HCT116 (cell line): ENCODE measurements around the gene R3HDM1. TPM values are rescaled to one million over a fixed set of nuclear protein-coding genes. Genes with fewer than 3 reads are reported as not detected.

Experiments
- ATAC-seq: fragments of 200-7000 bp; cut with Tn5 transposase; 2 replicates; pipeline ENCODE4 v1.9.1; 2020; ENCODE audit warnings: mild to moderate bottlenecking, moderate library complexity
- BruUV-seq: library from RNA; stranded (reverse); fragments of 400-500 nt; replicated peaks from 2 replicates; lab custom pipeline; 2021; lab: Mats Ljungman, UMichigan
- CTCF ChIA-PET: fragments of 300-600 bp; sonication (Branson Sonifier 250); formaldehyde crosslinking; loops from one replicate; lab custom pipeline; 2021; ENCODE audit warnings: antibody characterized with exemption; lab: Charles Lee
- POLR2A ChIA-PET: fragments of 300-600, 350-600 bp; sonication (Branson Sonifier 250); formaldehyde crosslinking; loops from one replicate; lab custom pipeline; 2021; ENCODE audit warnings: antibody characterized with exemption; lab: Charles Lee
- RAD21 ChIA-PET, 2 experiments: fragments of 300-600 bp; sonication (Branson Sonifier 250); formaldehyde crosslinking; loops; one replicate each; lab custom pipeline; 2023; ENCODE audit warnings: low total read pairs in 2 of 2; ENCODE audit not compliant: uncharacterized antibody in 2 of 2, unreplicated experiment in 2 of 2, low non-redundant PET in 1 of 2; lab: Charles Lee
- DNase-seq: peaks from one replicate; pipeline ENCODE4 v3.0.0-alpha.2; 2010; ENCODE audit warnings: low read depth, low spot score
- H2AFZ ChIP-seq: fragments of 200-600 bp; shearing (Covaris generic), sonication (generic); 2 replicates; pipeline ENCODE4 v1.6.1; 2017; ENCODE audit warnings: low read depth, mixed run types, mixed read lengths, antibody characterized with exemption, low read length; ENCODE audit not compliant: poor library complexity, severe bottlenecking
- H3K27ac ChIP-seq: 2 replicates; pipeline ENCODE4 v1.5.1; 2012; ENCODE audit warnings: low read depth, low read length
- H3K27me3 ChIP-seq: fragments of 200-600 bp; sonication (generic); 2 replicates; pipeline ENCODE4 v1.6.1; 2016; ENCODE audit warnings: mixed run types, low read length, mixed read lengths; ENCODE audit not compliant: insufficient read depth
- H3K36me3 ChIP-seq, 2 experiments: fragments of 200-500 bp in 1 of 2; fragments of 200-600 bp in 1 of 2; sonication (Bioruptor generic) in 1 of 2; sonication (generic) in 1 of 2; 2 replicates each; pipeline versions ENCODE4 v1.5.1 to v1.6.1; 2014 to 2016; ENCODE audit warnings: low read length in 2 of 2, inconsistent platforms in 1 of 2, mixed read lengths in 1 of 2, mixed run types in 1 of 2; ENCODE audit not compliant: insufficient read depth in 2 of 2, control insufficient read depth in 1 of 2
- H3K4me1 ChIP-seq, 2 experiments: fragments of 200-600 bp in 1 of 2; sonication (generic) in 1 of 2; 2 replicates each; pipeline versions ENCODE4 v1.5.1 to v1.6.1; 2012 to 2017; ENCODE audit warnings: low read length in 2 of 2, inconsistent platforms in 1 of 2, mild to moderate bottlenecking in 1 of 2, mixed read lengths in 1 of 2, mixed run types in 1 of 2, moderate library complexity in 1 of 2; ENCODE audit not compliant: insufficient read depth in 2 of 2, control insufficient read depth in 1 of 2
- H3K4me2 ChIP-seq: fragments of 200-600 bp; sonication (generic); 2 replicates; pipeline ENCODE4 v1.6.1; 2017; ENCODE audit warnings: mixed run types, low read length, mixed read lengths
- H3K4me3 ChIP-seq, 2 experiments: fragments of 200-600 bp in 1 of 2; sonication (generic) in 1 of 2; replicated peaks in 1 of 2; 2 replicates each; pipeline ENCODE4 v1.5.1; 2011 to 2016; ENCODE audit warnings: low read length in 2 of 2, control low read depth in 1 of 2, low read depth in 1 of 2, mild to moderate bottlenecking in 1 of 2, mixed read lengths in 1 of 2, mixed run types in 1 of 2
- H3K79me2 ChIP-seq: fragments of 200-600 bp; sonication (generic); 2 replicates; pipeline ENCODE4 v1.6.1; 2017; ENCODE audit warnings: mild to moderate bottlenecking, mixed run types, low read length, moderate library complexity, mixed read lengths; ENCODE audit not compliant: insufficient read depth
- H3K9ac ChIP-seq: fragments of 200-600 bp; sonication (generic); 2 replicates; pipeline ENCODE4 v1.6.1; 2016; ENCODE audit warnings: low read length, mixed read lengths
- H3K9me2 ChIP-seq: fragments of 200-600 bp; sonication (generic), shearing (Covaris generic); 2 replicates; pipeline ENCODE4 v1.6.1; 2017; ENCODE audit warnings: mixed run types, mild to moderate bottlenecking, moderate library complexity; ENCODE audit not compliant: insufficient read depth
- H3K9me3 ChIP-seq, 2 experiments: fragments of 200-500 bp in 1 of 2; fragments of 200-600 bp in 1 of 2; sonication (Bioruptor generic) in 1 of 2; sonication (generic) in 1 of 2; 2 replicates each; pipeline ENCODE4 v1.6.1; 2014 to 2017; ENCODE audit warnings: low read length in 2 of 2, mixed read lengths in 2 of 2, inconsistent platforms in 1 of 2, low read depth in 1 of 2, mild to moderate bottlenecking in 1 of 2, mixed run types in 1 of 2, moderate library complexity in 1 of 2; ENCODE audit not compliant: control insufficient read depth in 1 of 2, insufficient read depth in 1 of 2
- H4K20me1 ChIP-seq: fragments of 200-600 bp; sonication (generic), shearing (Covaris generic); 2 replicates; pipeline ENCODE4 v1.6.1; 2017; ENCODE audit warnings: mixed run types, mild to moderate bottlenecking, moderate library complexity; ENCODE audit not compliant: insufficient read depth
- CBX3 ChIP-seq: IDR thresholded peaks from 2 replicates; pipeline ENCODE4 v1.6.1; 2012; ENCODE audit warnings: low read depth
- EGR1 ChIP-seq: IDR thresholded peaks from 2 replicates; pipeline ENCODE4 v1.6.1; 2012; ENCODE audit warnings: low read depth
- ELF1 ChIP-seq: IDR thresholded peaks from 2 replicates; pipeline ENCODE4 v1.6.1; 2012; ENCODE audit warnings: low read depth, borderline replicate concordance
- JUND ChIP-seq: IDR thresholded peaks from 2 replicates; pipeline ENCODE4 v1.6.1; 2012
- MAX ChIP-seq: IDR thresholded peaks from 2 replicates; pipeline ENCODE4 v1.6.1; 2012
- POLR2A ChIP-seq: IDR thresholded peaks from 2 replicates; pipeline ENCODE4 v1.7.0; 2011; ENCODE audit warnings: borderline replicate concordance; ENCODE audit not compliant: insufficient read depth, insufficient read length; ENCODE audit errors: extremely low read depth
- POLR2AphosphoS5 ChIP-seq: IDR thresholded peaks from 2 replicates; pipeline ENCODE4 v1.6.1; 2011; ENCODE audit warnings: mild to moderate bottlenecking, low read depth, low read length, moderate library complexity
- SP1 ChIP-seq: IDR thresholded peaks from 2 replicates; pipeline ENCODE4 v1.6.1; 2012; ENCODE audit warnings: low read depth
- TCF7L2 ChIP-seq: IDR thresholded peaks from 2 replicates; pipeline ENCODE4 v1.7.0; 2011; ENCODE audit warnings: borderline replicate concordance, inconsistent platforms; ENCODE audit not compliant: insufficient read depth, insufficient read length; ENCODE audit errors: extremely low read depth
- YY1 ChIP-seq: IDR thresholded peaks from 2 replicates; pipeline ENCODE4 v1.6.1; 2011; ENCODE audit warnings: low read length, low read depth, moderate library complexity, mild to moderate bottlenecking; ENCODE audit not compliant: insufficient replicate concordance; ENCODE audit errors: extremely low read depth
- ZNF274 ChIP-seq: fragments of 200-500 bp; sonication (Bioruptor generic); IDR thresholded peaks from 2 replicates; pipeline ENCODE4 v1.6.1; 2014; ENCODE audit warnings: mild to moderate bottlenecking, low read depth, low read length, inconsistent platforms
- intact Hi-C: fragments of 100-400 bp; cut with micrococcal nuclease; formaldehyde crosslinking; loops from 2 replicates; pipeline ENCODE4 v1.10.0; 2022
- total RNA-seq: library from RNA; stranded (reverse); gene quantifications from one replicate; pipeline ENCODE4 v1.2.1, GENCODE V29; 2021; ENCODE audit not compliant: unreplicated experiment
- TF ChIP-seq, protein P1 (sequence below): IDR thresholded peaks from 2 replicates; pipeline ENCODE4 v1.6.1; 2011; ENCODE audit warnings: mild to moderate bottlenecking, low read length, moderate library complexity; ENCODE audit not compliant: insufficient replicate concordance; ENCODE audit errors: extremely low read depth

The R3HDM1 gene
- total RNA-seq, 1 experiment from 2014 or later = 43.1 TPM

DNA sequence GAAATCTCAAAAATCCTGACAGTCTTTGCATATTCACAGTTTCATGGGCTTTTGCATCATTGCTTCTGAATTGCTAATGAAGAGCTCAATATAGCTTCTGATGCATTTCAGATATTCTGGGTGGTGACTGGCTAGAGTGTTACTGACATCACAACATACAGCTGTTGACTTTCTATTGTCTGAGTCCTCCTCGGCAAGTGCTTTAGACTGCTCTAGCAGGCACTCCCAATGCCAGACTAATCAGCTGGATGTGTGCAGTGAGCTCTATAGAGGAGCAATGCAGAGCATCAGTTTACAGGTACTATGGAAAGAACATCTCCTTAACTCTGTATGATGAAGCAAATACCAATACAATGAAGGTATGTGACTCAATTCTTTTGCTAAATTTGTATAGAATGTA is 54.9 kb downstream of the R3HDM1 start:
- Histone ChIP-seq H3K4me1 (no peaks in the 10 kb centered on the region), H3K27me3 (no peaks in the 10 kb centered on the region), H3K9me2 (no peaks in the 10 kb centered on the region), H2AFZ (no peak overlapping the region), H3K9ac (no peak overlapping the region), H3K4me3 (no peak overlapping the region), H3K27ac (no peak overlapping the region), H3K9me3 (no peaks in the 10 kb centered on the region), H4K20me1 (no peaks in the 10 kb centered on the region), H3K4me2 (no peak overlapping the region), H3K79me2 (peaks cover 34% of the 10 kb centered on the region), H3K36me3 (no peaks in the 10 kb centered on the region)
- intact Hi-C loops = loop anchor here (5.0 kb wide), 2 partner anchors 109 to 584 kb away; no protein-coding TSS in a partner anchor
- CTCF ChIA-PET = interaction anchor here (0.7 to 1.5 kb wide), 5 partner anchors 14 to 580 kb away, joined by 3 to 5 read pairs (median 4); partner anchors contain the start of genes R3HDM1 and ZRANB3
- POLR2A ChIA-PET = no interaction called here
- no peak for ATAC-seq
- no peak for DNase-seq
- BruUV-seq = no TSS peak
- TF ChIP-seq EGR1 = no peak
- no peak for TF ChIP-seq TCF7L2
- TF ChIP-seq, protein P1, sequence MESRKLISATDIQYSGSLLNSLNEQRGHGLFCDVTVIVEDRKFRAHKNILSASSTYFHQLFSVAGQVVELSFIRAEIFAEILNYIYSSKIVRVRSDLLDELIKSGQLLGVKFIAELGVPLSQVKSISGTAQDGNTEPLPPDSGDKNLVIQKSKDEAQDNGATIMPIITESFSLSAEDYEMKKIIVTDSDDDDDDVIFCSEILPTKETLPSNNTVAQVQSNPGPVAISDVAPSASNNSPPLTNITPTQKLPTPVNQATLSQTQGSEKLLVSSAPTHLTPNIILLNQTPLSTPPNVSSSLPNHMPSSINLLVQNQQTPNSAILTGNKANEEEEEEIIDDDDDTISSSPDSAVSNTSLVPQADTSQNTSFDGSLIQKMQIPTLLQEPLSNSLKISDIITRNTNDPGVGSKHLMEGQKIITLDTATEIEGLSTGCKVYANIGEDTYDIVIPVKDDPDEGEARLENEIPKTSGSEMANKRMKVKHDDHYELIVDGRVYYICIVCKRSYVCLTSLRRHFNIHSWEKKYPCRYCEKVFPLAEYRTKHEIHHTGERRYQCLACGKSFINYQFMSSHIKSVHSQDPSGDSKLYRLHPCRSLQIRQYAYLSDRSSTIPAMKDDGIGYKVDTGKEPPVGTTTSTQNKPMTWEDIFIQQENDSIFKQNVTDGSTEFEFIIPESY = no peak
- TF ChIP-seq JUND = no peak
- no peak for TF ChIP-seq POLR2AphosphoS5
- no peak for TF ChIP-seq YY1
- TF ChIP-seq POLR2A = no peak
- no peak for TF ChIP-seq SP1
- no peak for TF ChIP-seq MAX
- no peak for TF ChIP-seq CBX3
- TF ChIP-seq ZNF274 = no peak
- no peak for TF ChIP-seq ELF1
- RAD21 ChIA-PET = no interaction called here
